ENCODE results near the gene INCENP. TPM values are rescaled to one million over a fixed set of nuclear protein-coding genes. Genes with fewer than 3 reads are reported as not detected.

Gene INCENP
- polyA plus RNA-seq, 1 donor (not counting 4 experiments of a cell fraction or from before 2014, with no cell fraction given) = 12.7 TPM

DNA sequence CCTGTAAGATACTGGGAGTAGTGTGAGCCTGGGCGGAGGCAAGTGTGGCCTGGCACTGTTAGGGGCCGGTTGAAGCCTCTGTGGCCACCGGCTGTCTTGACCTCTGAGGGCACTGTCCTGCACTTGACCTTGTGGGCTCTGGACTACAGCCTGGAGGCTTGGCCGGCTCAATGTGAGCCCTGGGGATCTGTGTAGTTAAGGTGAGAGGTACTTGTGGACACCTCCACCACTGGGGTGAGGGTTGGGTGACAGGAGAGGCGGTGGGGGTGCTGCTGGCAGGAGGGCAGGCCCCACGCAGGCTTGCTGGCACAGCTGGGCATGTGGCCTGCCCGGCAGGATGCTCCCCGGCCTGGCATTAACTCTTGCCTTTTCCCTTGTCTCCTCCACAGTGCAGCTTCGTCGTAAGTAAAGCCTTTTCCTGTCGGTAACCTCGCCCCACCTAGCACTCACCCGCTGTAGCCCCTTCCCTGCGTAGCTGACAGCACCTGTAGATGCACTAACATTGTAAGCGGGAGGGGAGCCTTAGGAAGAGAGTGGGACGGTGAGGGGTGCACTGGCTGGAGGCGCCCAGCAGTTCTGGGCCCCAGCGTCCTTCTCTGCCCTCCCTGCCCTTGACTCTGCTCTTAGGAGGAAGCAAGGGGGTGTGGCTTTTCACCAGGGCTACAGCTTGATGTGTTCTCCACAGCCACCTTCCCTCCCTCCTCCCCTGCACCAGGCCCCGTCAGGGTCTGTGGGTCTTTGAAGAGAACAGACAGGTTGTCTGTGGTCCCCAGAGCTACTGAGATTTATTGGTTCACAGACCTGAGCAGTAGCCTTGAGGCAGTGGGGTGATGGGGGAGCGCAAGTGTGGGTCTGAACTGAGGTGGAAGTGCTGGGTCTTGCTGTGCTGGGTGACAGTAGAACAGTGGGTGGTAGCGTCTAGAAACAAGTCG lies 17.6 kb downstream of the INCENP start:
- no peak for TF ChIP-seq EZH2 (IDR thresholded peaks at IDR 0.05; ENCODE audit: low read length)
- TF ChIP-seq, protein P1, sequence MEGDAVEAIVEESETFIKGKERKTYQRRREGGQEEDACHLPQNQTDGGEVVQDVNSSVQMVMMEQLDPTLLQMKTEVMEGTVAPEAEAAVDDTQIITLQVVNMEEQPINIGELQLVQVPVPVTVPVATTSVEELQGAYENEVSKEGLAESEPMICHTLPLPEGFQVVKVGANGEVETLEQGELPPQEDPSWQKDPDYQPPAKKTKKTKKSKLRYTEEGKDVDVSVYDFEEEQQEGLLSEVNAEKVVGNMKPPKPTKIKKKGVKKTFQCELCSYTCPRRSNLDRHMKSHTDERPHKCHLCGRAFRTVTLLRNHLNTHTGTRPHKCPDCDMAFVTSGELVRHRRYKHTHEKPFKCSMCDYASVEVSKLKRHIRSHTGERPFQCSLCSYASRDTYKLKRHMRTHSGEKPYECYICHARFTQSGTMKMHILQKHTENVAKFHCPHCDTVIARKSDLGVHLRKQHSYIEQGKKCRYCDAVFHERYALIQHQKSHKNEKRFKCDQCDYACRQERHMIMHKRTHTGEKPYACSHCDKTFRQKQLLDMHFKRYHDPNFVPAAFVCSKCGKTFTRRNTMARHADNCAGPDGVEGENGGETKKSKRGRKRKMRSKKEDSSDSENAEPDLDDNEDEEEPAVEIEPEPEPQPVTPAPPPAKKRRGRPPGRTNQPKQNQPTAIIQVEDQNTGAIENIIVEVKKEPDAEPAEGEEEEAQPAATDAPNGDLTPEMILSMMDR (optimal IDR thresholded peaks at IDR 0.05 in 1 of 3, IDR thresholded peaks at IDR 0.05 in 1 of 3, conservative IDR thresholded peaks at IDR 0.05 in 1 of 3; ENCODE audit: extremely low read depth in 1 of 3, insufficient read depth in 2 of 3, low read length in 3 of 3) = no peak
- DNase-seq (ENCODE audit: low read depth, low spot score) (no peak), FAIRE-seq (no peak)
- H3K4me1 ChIP-seq (ENCODE audit: control insufficient read depth, extremely low read depth, insufficient read depth, low read length) = no peaks in the 10 kb centered on the region
- H3K27me3 ChIP-seq (ENCODE audit: control insufficient read depth, extremely low read depth, insufficient read depth, low read length) = no peaks in the 10 kb centered on the region
- no peak overlapping the region for H2AFZ ChIP-seq (ENCODE audit: control insufficient read depth, low read length)
- H3K79me2 ChIP-seq (ENCODE audit: control insufficient read depth, insufficient read depth, low read length) = peaks cover 14% of the 10 kb centered on the region
- H3K9ac ChIP-seq (ENCODE audit: control insufficient read depth, extremely low read depth, insufficient read depth, low read length) = no peak overlapping the region
- H3K36me3 ChIP-seq (ENCODE audit: control insufficient read depth in 2 of 2, extremely low read depth in 1 of 2, insufficient read depth in 2 of 2, low read length in 2 of 2) = peaks cover 30 to 32% of the 10 kb centered on the region in 2 experiments
- peaks cover 2% of the 10 kb centered on the region for H3K9me1 ChIP-seq (ENCODE audit: control insufficient read depth, extremely low read depth, insufficient read depth, low read length)
- no peaks in the 10 kb centered on the region for H3K9me3 ChIP-seq (ENCODE audit: control insufficient read depth, low read depth, low read length)
- H3K4me3 ChIP-seq (ENCODE audit: control insufficient read depth in 2 of 3, extremely low read depth in 1 of 3, insufficient read depth in 2 of 3, low read depth in 1 of 3, low read length in 3 of 3) = no peak overlapping the region
- no peak overlapping the region for H3K4me2 ChIP-seq (ENCODE audit: control insufficient read depth, extremely low read depth, insufficient read depth, low read depth, low read length)
- no peaks in the 10 kb centered on the region for H4K20me1 ChIP-seq (ENCODE audit: control insufficient read depth, extremely low read depth, insufficient read depth, low read length)
- H3K27ac ChIP-seq (ENCODE audit: control insufficient read depth, insufficient read depth, low read length) = no peak overlapping the region
- dilution Hi-C loops (cut with MboI; ENCODE audit: extremely low pct_ligation_motif_present, low sequenced_read_pairs) = no loop called here

DNA sequence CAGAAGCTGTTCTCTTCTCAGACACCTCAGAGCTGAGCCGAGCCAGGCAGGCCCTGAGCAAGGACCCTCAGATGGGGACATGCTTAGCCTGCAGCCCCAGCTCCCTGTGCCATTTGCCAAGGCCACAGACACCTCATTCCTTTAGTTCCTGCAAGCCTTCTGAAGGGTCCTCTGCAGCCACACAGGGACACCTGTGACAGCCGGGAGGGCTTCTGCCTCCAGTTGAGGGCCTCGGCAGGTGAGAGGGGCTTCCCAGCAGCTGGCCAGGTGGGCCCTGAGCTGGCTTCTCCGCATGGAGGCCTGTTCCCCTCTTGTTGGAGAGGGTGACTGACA lies 18.2 kb downstream of the INCENP start:
- Histone ChIP-seq H3K9ac (ENCODE audit: control insufficient read depth, extremely low read depth, insufficient read depth, low read length) (no peak overlapping the region), H3K79me2 (ENCODE audit: control insufficient read depth, insufficient read depth, low read length) (peaks cover 9% of the 10 kb centered on the region), H4K20me1 (ENCODE audit: control insufficient read depth, extremely low read depth, insufficient read depth, low read length) (no peaks in the 10 kb centered on the region), H2AFZ (ENCODE audit: control insufficient read depth, low read length) (no peak overlapping the region), H3K9me1 (ENCODE audit: control insufficient read depth, extremely low read depth, insufficient read depth, low read length) (peaks cover 2% of the 10 kb centered on the region), H3K36me3 (ENCODE audit: control insufficient read depth in 2 of 2, extremely low read depth in 1 of 2, insufficient read depth in 2 of 2, low read length in 2 of 2) (peaks cover 30 to 31% of the 10 kb centered on the region in 2 experiments), H3K4me1 (ENCODE audit: control insufficient read depth, extremely low read depth, insufficient read depth, low read length) (no peaks in the 10 kb centered on the region), H3K4me3 (ENCODE audit: control insufficient read depth in 2 of 3, extremely low read depth in 1 of 3, insufficient read depth in 2 of 3, low read depth in 1 of 3, low read length in 3 of 3) (no peak overlapping the region), H3K9me3 (ENCODE audit: control insufficient read depth, low read depth, low read length) (no peaks in the 10 kb centered on the region), H3K27ac (ENCODE audit: control insufficient read depth, insufficient read depth, low read length) (no peak overlapping the region), H3K27me3 (ENCODE audit: control insufficient read depth, extremely low read depth, insufficient read depth, low read length) (no peaks in the 10 kb centered on the region), H3K4me2 (ENCODE audit: control insufficient read depth, extremely low read depth, insufficient read depth, low read depth, low read length) (no peak overlapping the region)
- DNase-seq (ENCODE audit: low read depth, low spot score) (no peak), FAIRE-seq (no peak)
- no peak for TF ChIP-seq EZH2 (IDR thresholded peaks at IDR 0.05; ENCODE audit: low read length)
- TF ChIP-seq, protein P1 (optimal IDR thresholded peaks at IDR 0.05 in 1 of 3, IDR thresholded peaks at IDR 0.05 in 1 of 3, conservative IDR thresholded peaks at IDR 0.05 in 1 of 3; ENCODE audit: extremely low read depth in 1 of 3, insufficient read depth in 2 of 3, low read length in 3 of 3) = no peak
- dilution Hi-C loops (cut with MboI; ENCODE audit: extremely low pct_ligation_motif_present, low sequenced_read_pairs) = no loop called here

Measured in keratinocyte (primary cell).